DND-41 (cell line): ENCODE results near the gene FAM228B.

ENCODE experiments used
- EZH2 ChIP-seq: IDR thresholded peaks from 3 replicates; pipeline ENCODE4 v1.6.1; 2012; ENCODE audit warnings: borderline replicate concordance, low read depth, mild to moderate bottlenecking, moderate library complexity, low read length, inconsistent platforms; ENCODE audit not compliant: severe bottlenecking
- TF ChIP-seq, protein P1 (sequence below): IDR thresholded peaks from 2 replicates; pipeline ENCODE4 v1.5.1; 2012; ENCODE audit warnings: borderline replicate concordance, low read length, moderate library complexity, mild to moderate bottlenecking; ENCODE audit not compliant: poor library complexity, severe bottlenecking; ENCODE audit errors: extremely low read depth

DNA sequence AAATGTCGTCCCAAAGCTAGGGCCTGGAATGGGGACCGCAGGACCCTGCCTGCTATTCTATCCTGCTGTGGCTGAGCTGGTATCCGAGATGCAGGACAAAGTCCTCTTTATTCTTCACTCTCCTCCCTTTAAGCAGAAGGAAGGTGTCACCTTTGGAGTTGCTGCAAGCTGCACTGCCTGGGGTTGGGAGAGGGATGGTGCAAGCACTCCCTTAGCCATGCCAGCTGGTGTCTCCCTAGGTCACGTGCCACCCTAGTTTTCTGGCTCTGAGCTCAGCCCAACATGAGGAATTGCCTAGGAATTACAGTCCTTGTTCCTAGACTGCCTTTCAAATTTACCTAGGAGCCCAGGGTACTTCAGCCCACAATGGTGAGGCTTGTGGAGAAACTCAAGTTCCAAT lies 30.2 kb downstream of the FAM228B start:
- TF ChIP-seq, protein P1, sequence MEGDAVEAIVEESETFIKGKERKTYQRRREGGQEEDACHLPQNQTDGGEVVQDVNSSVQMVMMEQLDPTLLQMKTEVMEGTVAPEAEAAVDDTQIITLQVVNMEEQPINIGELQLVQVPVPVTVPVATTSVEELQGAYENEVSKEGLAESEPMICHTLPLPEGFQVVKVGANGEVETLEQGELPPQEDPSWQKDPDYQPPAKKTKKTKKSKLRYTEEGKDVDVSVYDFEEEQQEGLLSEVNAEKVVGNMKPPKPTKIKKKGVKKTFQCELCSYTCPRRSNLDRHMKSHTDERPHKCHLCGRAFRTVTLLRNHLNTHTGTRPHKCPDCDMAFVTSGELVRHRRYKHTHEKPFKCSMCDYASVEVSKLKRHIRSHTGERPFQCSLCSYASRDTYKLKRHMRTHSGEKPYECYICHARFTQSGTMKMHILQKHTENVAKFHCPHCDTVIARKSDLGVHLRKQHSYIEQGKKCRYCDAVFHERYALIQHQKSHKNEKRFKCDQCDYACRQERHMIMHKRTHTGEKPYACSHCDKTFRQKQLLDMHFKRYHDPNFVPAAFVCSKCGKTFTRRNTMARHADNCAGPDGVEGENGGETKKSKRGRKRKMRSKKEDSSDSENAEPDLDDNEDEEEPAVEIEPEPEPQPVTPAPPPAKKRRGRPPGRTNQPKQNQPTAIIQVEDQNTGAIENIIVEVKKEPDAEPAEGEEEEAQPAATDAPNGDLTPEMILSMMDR, result no peak
- no peak for TF ChIP-seq EZH2
